Duodenal mucosa (tissue), 2 donors: Measurements from ENCODE around the gene FUT4.
"Not testable (repeated sequence)": the region's sequence is repeated elsewhere in the genome, so short reads cannot be mapped to it uniquely, and the experiment has no call there.

Source experiments
- H3K27ac ChIP-seq: one replicate; pipeline ENCODE4 v1.7.0; 2013; ENCODE audit warnings: low read depth, low read length
- H3K27me3 ChIP-seq, 2 donors: one replicate each; pipeline ENCODE4 v1.7.0; 2013; ENCODE audit warnings: low read length in 2 of 2, control low read depth in 1 of 2; ENCODE audit not compliant: insufficient read depth in 2 of 2, control insufficient read depth in 1 of 2
- H3K36me3 ChIP-seq, 2 donors: one replicate each; pipeline ENCODE4 v1.7.0; 2013; ENCODE audit warnings: low read length in 2 of 2, control low read depth in 1 of 2; ENCODE audit not compliant: insufficient read depth in 2 of 2, control insufficient read depth in 1 of 2
- H3K4me1 ChIP-seq, 2 donors: one replicate each; pipeline ENCODE4 v1.7.0; 2013; ENCODE audit warnings: low read length in 2 of 2, control low read depth in 1 of 2; ENCODE audit not compliant: insufficient read depth in 2 of 2, control insufficient read depth in 1 of 2
- H3K4me3 ChIP-seq, 2 donors: one replicate each; pipeline ENCODE4 v1.7.0; 2013; ENCODE audit warnings: low read length in 2 of 2, low read depth in 1 of 2
- H3K9ac ChIP-seq, 2 donors: one replicate each; pipeline ENCODE4 v1.7.0; 2013; ENCODE audit warnings: low read length in 2 of 2, low read depth in 1 of 2
- H3K9me3 ChIP-seq, 2 donors: one replicate each; pipeline ENCODE4 v1.7.0; 2013; ENCODE audit warnings: low read length in 2 of 2, control low read depth in 1 of 2; ENCODE audit not compliant: control insufficient read depth in 1 of 2

FUT4 gene

GRCh38 chr11:94543695-94544645 is at the start of gene FUT4:
Gene FUT4 (plus strand): TSS chr11:94543921. CDS start chr11:94544134, 213 bp downstream.
- Histone ChIP-seq H3K9ac (peak within 1 kb of the TSS; percentile 69 to 84), H3K9me3 (no peaks in the 10 kb centered on the region), H3K27ac (peak within 1 kb of the TSS; percentile 98), H3K27me3 (no peaks in the 10 kb centered on the region), H3K4me1 (peaks cover 20 to 36% of the 10 kb centered on the region in 2 donors), H3K36me3 (peaks cover 0 to 4% of the 10 kb centered on the region in 2 donors), H3K4me3 (peak within 1 kb of the TSS; percentile 71)

- peaks cover 18 to 37% of the 10 kb centered on the region in 2 donors for H3K36me3 ChIP-seq
- H3K9ac ChIP-seq = peak overlapping the region; percentile 91
- peaks cover 19% of the 10 kb centered on the region in 2 donors for H3K4me1 ChIP-seq
- H3K27me3 ChIP-seq = no peaks in the 10 kb centered on the region
- peak overlapping the region; percentile 98 to 99 for H3K4me3 ChIP-seq
- H3K9me3 ChIP-seq = no peaks in the 10 kb centered on the region
- H3K27ac ChIP-seq = peak overlapping the region; percentile 27
These were observed 49.5 kb upstream of the FUT4 start for GRCh38 chr11:94494126-94494680.

- Histone ChIP-seq H3K9ac (no peak overlapping the region), H3K4me1 (peaks cover 0 to 4% of the 10 kb centered on the region in 2 donors), H3K36me3 (peaks cover 12 to 38% of the 10 kb centered on the region in 2 donors), H3K9me3 (no peaks in the 10 kb centered on the region), H3K27me3 (no peaks in the 10 kb centered on the region), H3K27ac (no peak overlapping the region), H3K4me3 (no peak overlapping the region)
These were observed 43.5 kb upstream of the FUT4 start for GRCh38 chr11:94500181-94500580.

- Histone ChIP-seq H3K36me3 (peaks cover 12 to 38% of the 10 kb centered on the region in 2 donors), H3K9me3 (no peaks in the 10 kb centered on the region), H3K4me1 (no peaks in the 10 kb centered on the region), H3K27ac (no peak overlapping the region), H3K4me3 (no peak overlapping the region), H3K9ac (no peak overlapping the region), H3K27me3 (no peaks in the 10 kb centered on the region)
These were observed 42.2 kb upstream of the FUT4 start for GRCh38 chr11:94501522-94501921.

GRCh38 chr11:94504689-94505293 is 38.9 kb upstream of the FUT4 start:
- Histone ChIP-seq H3K4me1 (no peaks in the 10 kb centered on the region), H3K9ac (no peak overlapping the region), H3K9me3 (no peaks in the 10 kb centered on the region), H3K36me3 (peaks cover 0 to 11% of the 10 kb centered on the region in 2 donors), H3K27ac (no peak overlapping the region), H3K4me3 (no peak overlapping the region), H3K27me3 (no peaks in the 10 kb centered on the region)

- not testable (repeated sequence) for H3K27me3 ChIP-seq, H3K9me3 ChIP-seq
These were observed 37.2 kb upstream of the FUT4 start for GRCh38 chr11:94506513-94506912.

GRCh38 chr11:94507485-94507884 is 36.2 kb upstream of the FUT4 start:
- no peak overlapping the region for H3K27ac ChIP-seq
- H3K4me3 ChIP-seq = no peak overlapping the region
- no peaks in the 10 kb centered on the region for H3K27me3 ChIP-seq
- H3K4me1 ChIP-seq = peaks cover 5 to 9% of the 10 kb centered on the region in 2 donors
- no peaks in the 10 kb centered on the region for H3K9me3 ChIP-seq
- no peak overlapping the region for H3K9ac ChIP-seq
- H3K36me3 ChIP-seq = no peaks in the 10 kb centered on the region

More at GRCh38 chr11:94506513-94506912, 37.2 kb upstream of the FUT4 start:
- H3K9ac ChIP-seq, H3K27ac ChIP-seq, H3K4me1 ChIP-seq, H3K36me3 ChIP-seq, H3K4me3 ChIP-seq: not testable (repeated sequence)

- Histone ChIP-seq H3K9ac (peak within 1 kb of the TSS; percentile 36 to 44), H3K4me3 (peak within 1 kb of the TSS; percentile 70 to 76), H3K4me1 (peaks cover 14 to 18% of the 10 kb centered on the region in 2 donors), H3K9me3 (no peaks in the 10 kb centered on the region), H3K27ac (no peak within 1 kb of the TSS), H3K27me3 (no peaks in the 10 kb centered on the region), H3K36me3 (no peaks in the 10 kb centered on the region)
These were observed 31.6 kb upstream of the FUT4 start, which contains the start of gene C11orf97 for GRCh38 chr11:94511932-94512781. Gene C11orf97 (plus strand): TSS chr11:94512461. CDS start chr11:94512529, 68 bp downstream.

- H3K4me3 ChIP-seq = peak overlapping the region; percentile 70 to 76
These were observed 30.6 kb upstream of the FUT4 start for GRCh38 chr11:94513091-94513490.

More at GRCh38 chr11:94513091-94513490, 30.6 kb upstream of the FUT4 start:
- Histone ChIP-seq H3K9ac (no peak overlapping the region), H3K9me3 (no peaks in the 10 kb centered on the region), H3K4me1 (peaks cover 14 to 18% of the 10 kb centered on the region in 2 donors), H3K27me3 (no peaks in the 10 kb centered on the region), H3K36me3 (no peaks in the 10 kb centered on the region), H3K27ac (no peak overlapping the region)
